ENCODE measurements around the gene LGR4. TPM values are rescaled to one million over a fixed set of nuclear protein-coding genes. Genes with fewer than 3 reads are reported as not detected.
"Not testable (repeated sequence)": the region's sequence is repeated elsewhere in the genome, so short reads cannot be mapped to it uniquely, and the experiment has no call there.

Gene LGR4
- total RNA-seq, 1 experiment from 2014 or later, result 21.3 TPM

- Histone ChIP-seq H3K36me3 (0 out of 2 replicates have a peak, but pooled peaks cover 4% of the 10 kb centered on the region), H3K9me3 (replicated peaks) (no peaks in the 10 kb centered on the region), H3K4me1 (replicated peaks) (peaks cover 35% of the 10 kb centered on the region), H3K27me3 (replicated peaks) (no peaks in the 10 kb centered on the region), H3K27ac (no peak overlapping the region), H3K4me3 (no peak overlapping the region)
- DNase-seq (ENCODE audit: low read depth in 1 of 2, low spot score in 2 of 2), result no peak
These were observed 12.2 kb downstream of the LGR4 start for GRCh38 chr11:27460158-27460978.

DNA sequence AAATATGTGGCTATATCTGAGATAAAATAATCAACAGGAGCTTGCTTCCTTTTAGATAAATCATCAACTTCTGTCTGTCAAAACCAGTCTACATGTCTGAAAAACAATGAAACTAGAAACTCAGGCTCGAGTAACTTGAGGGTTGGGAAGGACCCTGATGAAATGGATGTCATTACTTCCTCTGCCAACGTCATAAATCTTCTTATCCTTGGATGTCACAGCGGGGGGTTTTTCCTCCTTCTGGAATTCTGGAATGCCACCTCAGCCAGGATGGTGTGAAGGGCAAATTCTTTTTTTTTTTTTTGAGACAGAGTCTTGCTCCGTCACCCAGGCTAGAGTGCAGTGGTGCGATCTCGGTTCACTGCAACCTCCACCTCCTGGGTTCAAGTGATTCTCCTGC is 13.4 kb downstream of the LGR4 start:
- no peak for DNase-seq (ENCODE audit: low read depth in 1 of 2, low spot score in 2 of 2)
- H3K27me3 ChIP-seq (replicated peaks), result no peaks in the 10 kb centered on the region

DNA sequence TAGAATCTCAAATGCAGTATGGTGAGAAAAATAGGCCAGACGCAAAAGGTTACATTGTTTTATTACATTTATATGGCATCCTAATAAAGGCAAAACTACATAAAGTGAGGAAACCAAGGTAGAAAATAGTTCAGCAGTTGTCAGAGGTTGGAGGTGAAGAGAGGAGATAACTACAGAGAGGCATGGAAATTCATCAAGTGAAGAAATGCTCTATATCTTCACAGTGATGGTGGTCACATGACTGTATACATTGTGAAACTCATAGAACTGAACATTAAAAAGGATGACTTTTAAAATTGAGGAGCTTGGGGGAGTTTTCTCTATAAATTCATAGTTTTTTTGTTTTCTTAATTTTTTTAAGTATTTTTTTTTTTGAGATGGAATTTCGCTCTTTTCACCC is 14.4 kb downstream of the LGR4 start:
- no peak for DNase-seq (ENCODE audit: low read depth in 1 of 2, low spot score in 2 of 2)
- peaks cover 23% of the 10 kb centered on the region for H3K4me1 ChIP-seq (replicated peaks)
- H3K9me3 ChIP-seq (replicated peaks), result no peaks in the 10 kb centered on the region
- H3K36me3 ChIP-seq, result no peaks in the 10 kb centered on the region
- no peak overlapping the region for H3K27ac ChIP-seq
- no peak overlapping the region for H3K4me3 ChIP-seq
- H3K27me3 ChIP-seq (replicated peaks), result no peaks in the 10 kb centered on the region

More for the DNA sequence above, 13.4 kb downstream of the LGR4 start:
- Histone ChIP-seq H3K27ac (no peak overlapping the region), H3K9me3 (replicated peaks) (no peaks in the 10 kb centered on the region), H3K36me3 (0 out of 2 replicates have a peak, but pooled peaks cover 4% of the 10 kb centered on the region), H3K4me1 (replicated peaks) (peaks cover 29% of the 10 kb centered on the region), H3K4me3 (no peak overlapping the region)

DNA sequence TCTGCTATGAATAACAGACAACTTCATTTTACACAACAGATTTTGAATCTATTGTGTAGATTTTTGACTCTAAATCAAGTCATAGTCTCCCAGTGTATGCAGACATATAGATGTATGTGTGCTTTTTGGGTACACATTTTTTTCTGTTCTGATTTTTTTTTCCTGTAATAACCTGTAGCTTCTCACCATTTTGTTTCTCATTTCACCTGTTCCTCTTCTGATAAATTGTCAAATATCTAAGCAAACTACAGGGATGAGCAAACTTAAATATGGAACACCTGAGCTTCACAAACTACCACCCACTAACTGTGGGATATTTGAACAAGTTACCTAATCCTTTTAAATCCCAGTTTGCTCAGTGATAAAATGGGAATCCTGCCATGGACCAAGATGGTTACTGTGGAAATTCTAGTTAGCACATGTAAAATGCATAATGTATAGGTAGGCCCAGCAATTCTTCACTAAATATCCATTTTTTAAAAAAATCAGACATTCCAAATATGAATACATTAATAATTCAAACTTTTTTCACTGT is 15.7 kb downstream of the LGR4 start:
- no peak for DNase-seq (ENCODE audit: low read depth in 1 of 2, low spot score in 2 of 2)
- Histone ChIP-seq H3K4me1 (replicated peaks) (peaks cover 19% of the 10 kb centered on the region), H3K36me3 (no peaks in the 10 kb centered on the region), H3K27ac (no peak overlapping the region), H3K4me3 (no peak overlapping the region), H3K9me3 (replicated peaks) (no peaks in the 10 kb centered on the region), H3K27me3 (replicated peaks) (no peaks in the 10 kb centered on the region)

DNA sequence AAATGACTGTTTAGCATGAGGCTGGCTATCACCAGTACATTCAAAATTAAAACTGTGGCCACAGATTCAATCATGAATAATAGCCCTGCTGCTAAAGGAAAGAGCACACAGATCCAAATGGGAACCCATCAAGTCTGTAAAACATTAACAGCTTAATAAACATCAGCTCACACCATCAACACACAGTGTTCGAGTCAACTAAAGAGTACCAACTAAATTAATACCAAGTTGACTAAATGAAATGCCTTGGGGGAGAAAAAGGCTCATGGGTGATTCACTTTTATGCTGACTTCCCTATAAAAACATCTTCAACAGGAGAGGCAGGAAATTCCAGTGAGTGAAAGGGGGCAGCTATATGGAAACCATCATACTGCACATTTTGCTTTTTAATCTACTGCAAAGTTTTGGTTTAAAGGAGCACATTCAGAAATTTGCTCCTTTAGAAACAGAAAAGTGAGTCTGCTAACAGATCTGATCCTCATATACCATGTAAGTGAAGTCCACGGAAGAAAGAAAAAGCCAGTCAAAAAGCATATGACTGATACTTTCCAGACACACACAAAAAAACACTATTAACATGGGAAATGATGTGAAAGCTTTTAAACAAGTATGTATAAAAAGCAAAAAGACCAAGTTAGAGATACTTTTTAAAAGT is 16.3 kb downstream of the LGR4 start:
- DNase-seq (ENCODE audit: low read depth in 1 of 2, low spot score in 2 of 2), result no peak

GRCh38 chr11:27455667-27456066 is 16.9 kb downstream of the LGR4 start:
- no peak for DNase-seq (ENCODE audit: low read depth in 1 of 2, low spot score in 2 of 2)
- H3K36me3 ChIP-seq, result no peaks in the 10 kb centered on the region
- H3K4me1 ChIP-seq (replicated peaks), result peaks cover 19% of the 10 kb centered on the region
- H3K9me3 ChIP-seq (replicated peaks), result no peaks in the 10 kb centered on the region
- no peaks in the 10 kb centered on the region for H3K27me3 ChIP-seq (replicated peaks)
- 0 out of 2 replicates have a peak overlapping the region, but pooled peaks have one; percentile 10 for H3K27ac ChIP-seq
- H3K4me3 ChIP-seq, result no peak overlapping the region

More for the DNA sequence above, 16.3 kb downstream of the LGR4 start:
- peaks cover 19% of the 10 kb centered on the region for H3K4me1 ChIP-seq (replicated peaks)
- H3K27me3 ChIP-seq (replicated peaks), result no peaks in the 10 kb centered on the region
- H3K27ac ChIP-seq, result 0 out of 2 replicates have a peak overlapping the region, but pooled peaks have one; percentile 10
- no peaks in the 10 kb centered on the region for H3K9me3 ChIP-seq (replicated peaks)
- H3K36me3 ChIP-seq, result no peaks in the 10 kb centered on the region
- H3K4me3 ChIP-seq, result no peak overlapping the region

GRCh38 chr11:27453701-27454100 is 18.9 kb downstream of the LGR4 start:
- H3K9me3 ChIP-seq (replicated peaks), result no peaks in the 10 kb centered on the region
- DNase-seq (ENCODE audit: low read depth in 1 of 2, low spot score in 2 of 2), result no peak
- peaks cover 19% of the 10 kb centered on the region for H3K4me1 ChIP-seq (replicated peaks)
- no peak overlapping the region for H3K27ac ChIP-seq
- no peaks in the 10 kb centered on the region for H3K36me3 ChIP-seq
- H3K4me3 ChIP-seq, result no peak overlapping the region
- H3K27me3 ChIP-seq (replicated peaks), result no peaks in the 10 kb centered on the region

- Histone ChIP-seq H3K4me1 (replicated peaks) (peaks cover 25% of the 10 kb centered on the region), H3K9me3 (replicated peaks) (no peaks in the 10 kb centered on the region), H3K27ac (no peak overlapping the region), H3K4me3 (no peak overlapping the region), H3K36me3 (no peaks in the 10 kb centered on the region), H3K27me3 (replicated peaks) (no peaks in the 10 kb centered on the region)
- DNase-seq (ENCODE audit: low read depth in 1 of 2, low spot score in 2 of 2), result no peak
These were observed 20.4 kb downstream of the LGR4 start for GRCh38 chr11:27452147-27452546.

- peaks cover 18% of the 10 kb centered on the region for H3K4me1 ChIP-seq (replicated peaks)
- no peak overlapping the region for H3K27ac ChIP-seq
- no peak overlapping the region for H3K4me3 ChIP-seq
- DNase-seq (ENCODE audit: low read depth in 1 of 2, low spot score in 2 of 2), result no peak
- H3K36me3 ChIP-seq, result no peaks in the 10 kb centered on the region
- no peaks in the 10 kb centered on the region for H3K9me3 ChIP-seq (replicated peaks)
- no peaks in the 10 kb centered on the region for H3K27me3 ChIP-seq (replicated peaks)
These were observed 21.2 kb downstream of the LGR4 start for GRCh38 chr11:27451244-27451965.

- H3K36me3 ChIP-seq; H3K4me1 ChIP-seq (replicated peaks); H3K9me3 ChIP-seq (replicated peaks); DNase-seq (ENCODE audit: low read depth in 1 of 2, low spot score in 2 of 2); H3K4me3 ChIP-seq; H3K27me3 ChIP-seq (replicated peaks); H3K27ac ChIP-seq: not testable (repeated sequence)
These were observed 24.4 kb downstream of the LGR4 start for GRCh38 chr11:27448184-27448540.

DNA sequence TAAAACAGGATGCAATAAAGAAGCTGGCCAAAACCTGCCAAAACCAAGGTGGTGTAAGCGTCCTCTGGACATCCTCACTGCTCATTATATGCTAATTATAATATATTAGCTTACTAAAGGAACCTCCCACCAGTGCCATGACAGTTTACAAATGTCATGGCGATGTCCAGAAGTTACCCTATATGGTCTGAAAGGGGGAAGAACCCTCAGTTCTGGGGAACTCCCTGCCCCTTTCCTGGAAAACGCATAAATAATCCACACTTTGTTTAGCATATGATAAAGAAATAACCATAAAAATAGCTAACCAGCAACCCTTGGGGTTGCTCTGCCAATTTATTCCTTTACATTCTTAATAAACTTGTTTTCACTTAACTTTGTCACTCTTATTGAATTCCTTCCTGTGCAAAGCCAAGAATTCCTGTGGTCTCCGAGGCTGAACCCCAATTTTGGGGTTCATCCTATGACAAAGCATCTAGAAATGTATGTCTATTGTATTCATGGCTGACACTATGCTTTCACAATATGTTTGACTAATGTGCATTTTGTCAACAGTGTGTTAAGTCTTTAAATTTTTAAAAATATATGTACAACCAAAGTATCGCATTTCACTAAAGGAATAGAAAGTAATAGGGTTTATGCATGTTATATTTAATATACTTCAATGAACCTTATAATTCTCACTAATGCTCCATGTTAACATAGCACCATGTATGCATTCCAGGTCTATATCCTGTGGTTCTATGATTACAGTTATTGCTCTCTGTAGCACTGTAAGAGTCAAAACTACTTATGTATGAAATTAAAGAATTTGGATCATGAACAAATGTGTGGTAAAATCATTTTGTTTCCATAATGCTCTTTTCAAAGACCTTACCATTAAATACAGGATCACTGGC is 25.1 kb downstream of the LGR4 start:
- Histone ChIP-seq H3K4me1 (replicated peaks) (peaks cover 6% of the 10 kb centered on the region; the same call in 1 of the 2 replicates), H3K36me3 (no peaks in the 10 kb centered on the region), H3K27me3 (replicated peaks) (no peaks in the 10 kb centered on the region), H3K4me3 (no peak overlapping the region), H3K27ac (no peak overlapping the region), H3K9me3 (replicated peaks) (no peaks in the 10 kb centered on the region)
- DNase-seq (ENCODE audit: low read depth in 1 of 2, low spot score in 2 of 2), result no peak

GRCh38 chr11:27445625-27446024 is 27.0 kb downstream of the LGR4 start:
- no peak overlapping the region for H3K27ac ChIP-seq
- H3K27me3 ChIP-seq (replicated peaks), result no peaks in the 10 kb centered on the region
- H3K4me3 ChIP-seq, result no peak overlapping the region
- H3K9me3 ChIP-seq (replicated peaks), result no peaks in the 10 kb centered on the region
- DNase-seq (ENCODE audit: low read depth in 1 of 2, low spot score in 2 of 2), result no peak
- peaks cover 6% of the 10 kb centered on the region; the same call in 1 of the 2 replicates for H3K4me1 ChIP-seq (replicated peaks)
- H3K36me3 ChIP-seq, result no peaks in the 10 kb centered on the region

DNA sequence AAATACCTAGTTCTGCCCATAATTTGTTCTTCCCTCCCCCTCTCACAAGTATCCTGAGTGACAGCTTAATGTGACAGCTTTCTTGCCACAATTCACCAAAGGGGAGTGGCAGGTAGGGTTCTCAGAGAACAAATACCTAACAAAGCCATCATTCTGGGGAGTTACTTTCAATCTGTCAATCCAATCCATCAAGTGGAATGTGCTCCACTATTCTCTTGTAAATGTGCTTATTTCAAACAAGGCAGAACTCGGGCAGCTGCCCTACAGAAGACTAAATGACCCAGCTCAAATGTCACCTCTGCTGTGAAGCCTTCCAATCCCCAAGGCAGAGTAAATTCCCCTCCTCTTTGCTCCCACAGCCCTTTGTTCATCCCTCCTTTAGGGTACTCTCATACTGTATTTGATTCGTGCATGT is 27.8 kb downstream of the LGR4 start:
- H3K9me3 ChIP-seq (replicated peaks), result no peaks in the 10 kb centered on the region
- H3K27ac ChIP-seq, result no peak overlapping the region
- H3K4me3 ChIP-seq, result no peak overlapping the region
- no peaks in the 10 kb centered on the region for H3K27me3 ChIP-seq (replicated peaks)
- no peaks in the 10 kb centered on the region for H3K36me3 ChIP-seq
- no peak for DNase-seq (ENCODE audit: low read depth in 1 of 2, low spot score in 2 of 2)
- peaks cover 6% of the 10 kb centered on the region; the same call in 1 of the 2 replicates for H3K4me1 ChIP-seq (replicated peaks)
